GM23248 (cell line): ENCODE results near the gene NOC4L.

Experiments
- EZH2 ChIP-seq: fragments of 200-600 bp; sonication (generic); IDR thresholded peaks from 2 replicates; pipeline ENCODE4 v1.6.1; 2018; ENCODE audit warnings: antibody characterized with exemption, mild to moderate bottlenecking; ENCODE audit not compliant: insufficient read depth, poor library complexity, severe bottlenecking
- EZH2phosphoT487 ChIP-seq: fragments of 200-600 bp; sonication (generic); IDR thresholded peaks from 2 replicates; pipeline ENCODE4 v1.6.1; 2018; ENCODE audit warnings: antibody characterized with exemption, moderate library complexity, mild to moderate bottlenecking, low read depth; ENCODE audit not compliant: insufficient read depth

DNA sequence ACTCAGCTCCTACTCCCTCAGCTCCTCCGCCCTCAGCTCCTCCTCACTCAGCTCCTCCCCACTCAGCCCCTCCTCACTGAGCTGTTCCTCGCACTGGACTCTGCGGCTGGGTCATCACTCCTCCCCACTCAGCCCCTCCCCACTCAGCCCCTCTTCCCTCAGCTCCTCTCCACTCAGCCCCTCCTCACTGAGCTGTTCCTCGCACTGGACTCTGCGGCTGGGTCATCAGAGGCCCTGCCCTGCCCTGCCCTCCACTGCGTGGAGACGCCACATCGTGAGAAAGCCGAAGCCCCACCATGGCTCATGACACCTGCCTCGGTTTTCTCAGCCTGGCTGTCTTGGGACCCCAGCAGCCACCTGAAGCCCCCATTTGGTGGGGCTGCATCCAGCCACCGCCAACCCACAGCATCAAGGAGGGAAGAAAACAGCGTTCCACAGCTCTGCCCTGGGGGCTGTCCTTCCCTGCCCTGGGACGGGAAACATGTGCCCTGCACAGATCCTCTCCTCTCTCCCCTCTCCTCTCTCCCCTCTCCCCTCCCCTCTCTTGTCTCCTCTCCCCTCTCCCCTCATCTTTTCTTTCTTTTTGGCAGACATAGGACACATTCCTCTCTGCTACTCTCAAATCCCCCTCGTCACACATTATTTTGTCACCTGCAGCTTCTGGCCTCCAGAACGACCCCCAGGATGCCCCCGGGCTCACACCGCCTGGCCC, 17.7 kb downstream of the NOC4L start:
- TF ChIP-seq EZH2 (no peak), EZH2phosphoT487 (no peak)
